Esophagus squamous epithelium (tissue), 4 donors: ENCODE measurements around the gene SYT2.

ENCODE experiments used
- POLR2A ChIP-seq, 4 donors: fragments of 450-650 bp; IDR thresholded peaks; one replicate each; pipeline ENCODE4 v1.6.1; 2017; ENCODE audit warnings: antibody characterized with exemption in 4 of 4, mild to moderate bottlenecking in 4 of 4, moderate library complexity in 3 of 4
- TF ChIP-seq, protein P1 (sequence below), 6 experiments: fragments of 450-650 bp in 4 of 6; fragments of 200-600 bp in 2 of 6; sonication (generic) in 2 of 6; IDR thresholded peaks; one replicate each; pipeline ENCODE4 v1.5.1; 2016 to 2019; ENCODE audit warnings: antibody characterized with exemption in 6 of 6, mild to moderate bottlenecking in 4 of 6, moderate library complexity in 4 of 6

DNA sequence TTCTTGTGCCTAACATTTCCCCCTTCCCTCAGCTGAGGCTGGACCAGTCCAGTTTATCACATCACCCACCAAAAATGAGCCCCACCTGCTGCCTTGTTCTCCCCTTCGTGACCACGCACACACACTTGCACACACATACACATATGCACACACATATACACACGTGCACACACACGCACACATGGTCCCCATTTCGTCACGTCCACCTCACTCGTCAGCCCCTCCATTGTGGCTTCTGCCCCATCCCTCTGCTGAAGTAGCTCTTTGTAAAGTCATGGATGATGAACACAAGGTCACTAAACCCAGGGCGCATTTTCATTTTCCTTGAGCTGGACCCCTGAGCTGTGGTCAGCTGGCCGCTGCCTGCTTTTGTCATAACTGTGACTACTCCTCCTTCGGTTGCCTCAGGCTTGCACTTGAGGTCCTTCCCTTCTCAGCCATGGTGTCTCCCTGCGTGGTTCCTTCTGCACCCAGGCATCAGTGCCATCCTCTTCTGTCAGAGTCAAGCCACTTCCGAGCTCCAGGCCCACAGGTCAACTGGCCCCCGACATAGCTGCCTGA is 93.8 kb downstream of the SYT2 start:
- TF ChIP-seq, protein P1, sequence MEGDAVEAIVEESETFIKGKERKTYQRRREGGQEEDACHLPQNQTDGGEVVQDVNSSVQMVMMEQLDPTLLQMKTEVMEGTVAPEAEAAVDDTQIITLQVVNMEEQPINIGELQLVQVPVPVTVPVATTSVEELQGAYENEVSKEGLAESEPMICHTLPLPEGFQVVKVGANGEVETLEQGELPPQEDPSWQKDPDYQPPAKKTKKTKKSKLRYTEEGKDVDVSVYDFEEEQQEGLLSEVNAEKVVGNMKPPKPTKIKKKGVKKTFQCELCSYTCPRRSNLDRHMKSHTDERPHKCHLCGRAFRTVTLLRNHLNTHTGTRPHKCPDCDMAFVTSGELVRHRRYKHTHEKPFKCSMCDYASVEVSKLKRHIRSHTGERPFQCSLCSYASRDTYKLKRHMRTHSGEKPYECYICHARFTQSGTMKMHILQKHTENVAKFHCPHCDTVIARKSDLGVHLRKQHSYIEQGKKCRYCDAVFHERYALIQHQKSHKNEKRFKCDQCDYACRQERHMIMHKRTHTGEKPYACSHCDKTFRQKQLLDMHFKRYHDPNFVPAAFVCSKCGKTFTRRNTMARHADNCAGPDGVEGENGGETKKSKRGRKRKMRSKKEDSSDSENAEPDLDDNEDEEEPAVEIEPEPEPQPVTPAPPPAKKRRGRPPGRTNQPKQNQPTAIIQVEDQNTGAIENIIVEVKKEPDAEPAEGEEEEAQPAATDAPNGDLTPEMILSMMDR (IDR thresholded peaks at IDR 0.05): no peak
- TF ChIP-seq POLR2A (IDR thresholded peaks at IDR 0.05): no peak
